ENCODE results near the gene LIPC.

GRCh38 chr15:58532126-58532525, 100.3 kb downstream of the LIPC start:
- TF ChIP-seq POLR2AphosphoS5 (IDR thresholded peaks at IDR 0.05) (no peak), POLR2A (IDR thresholded peaks at IDR 0.05) (no peak), CTCF (IDR thresholded peaks at IDR 0.05) (no peak), EP300 (IDR thresholded peaks at IDR 0.05) (no peak)

All from stomach (tissue), 4 donors.